ENCODE measurements around the gene TYR.
"Not testable (repeated sequence)": the region's sequence is repeated elsewhere in the genome, so short reads cannot be mapped to it uniquely, and the experiment has no call there.

The TYR gene

GRCh38 chr11:89177691-89178231 lies at the start of gene TYR:
Gene TYR, plus strand, starts transcription at chr11:89177875. Its CDS starts 79 bp downstream, at chr11:89177954.
- no peak for DNase-seq (ENCODE audit: low spot score)

GRCh38 chr11:89136606-89137005 lies 41.1 kb upstream of the TYR start:
- no peak for DNase-seq (ENCODE audit: low spot score)

GRCh38 chr11:89147229-89147628 lies 30.4 kb upstream of the TYR start:
- DNase-seq (ENCODE audit: low spot score), result no peak

- DNase-seq (ENCODE audit: low spot score), result no peak
Measured at GRCh38 chr11:89159974-89160373, 17.7 kb upstream of the TYR start.

GRCh38 chr11:89161949-89162348 lies 15.7 kb upstream of the TYR start:
- DNase-seq (ENCODE audit: low spot score), result no peak

- no peak for DNase-seq (ENCODE audit: low spot score)
Measured at GRCh38 chr11:89163686-89164085, 14.0 kb upstream of the TYR start.

- no peak for DNase-seq (ENCODE audit: low spot score)
Measured at GRCh38 chr11:89168396-89168795, 9.3 kb upstream of the TYR start.

GRCh38 chr11:89175796-89176195 lies 1.9 kb upstream of the TYR start:
- peak; percentile 7 for DNase-seq (ENCODE audit: low spot score)

GRCh38 chr11:89176938-89177337 lies 737 bp upstream of the TYR start:
- DNase-seq (ENCODE audit: low spot score), result no peak

- no peak for DNase-seq (ENCODE audit: low spot score)
Measured at GRCh38 chr11:89181111-89181510, 3.4 kb downstream of the TYR start.

GRCh38 chr11:89182773-89183518 lies 5.3 kb downstream of the TYR start:
- peak; percentile 15 for DNase-seq (ENCODE audit: low spot score)

- DNase-seq (ENCODE audit: low spot score), result peak; percentile 56
Measured at GRCh38 chr11:89184021-89184420, 6.3 kb downstream of the TYR start.

GRCh38 chr11:89189776-89190175 lies 12.1 kb downstream of the TYR start:
- DNase-seq (ENCODE audit: low spot score), result no peak

- no peak for DNase-seq (ENCODE audit: low spot score)
Measured at GRCh38 chr11:89201138-89201537, 23.5 kb downstream of the TYR start.

GRCh38 chr11:89203814-89204213 lies 26.1 kb downstream of the TYR start:
- DNase-seq (ENCODE audit: low spot score), result no peak

GRCh38 chr11:89205378-89205777 lies 27.7 kb downstream of the TYR start:
- DNase-seq (ENCODE audit: low spot score), result no peak

GRCh38 chr11:89220684-89221339 lies 43.1 kb downstream of the TYR start:
- DNase-seq (ENCODE audit: low spot score), result no peak

- DNase-seq (ENCODE audit: low spot score), result no peak
Measured at GRCh38 chr11:89235083-89235482, 57.4 kb downstream of the TYR start.

GRCh38 chr11:89235976-89236375 lies 58.3 kb downstream of the TYR start:
- DNase-seq (ENCODE audit: low spot score), result no peak

GRCh38 chr11:89247007-89247406 lies 69.3 kb downstream of the TYR start:
- DNase-seq (ENCODE audit: low spot score), result not testable (repeated sequence)

GRCh38 chr11:89249196-89249595 lies 71.5 kb downstream of the TYR start:
- DNase-seq (ENCODE audit: low spot score), result no peak

GRCh38 chr11:89261483-89261882 lies 83.8 kb downstream of the TYR start:
- DNase-seq (ENCODE audit: low spot score), result not testable (repeated sequence)

- DNase-seq (ENCODE audit: low spot score), result no peak
Measured at GRCh38 chr11:89267660-89268302, 90.1 kb downstream of the TYR start.

Data from GM03348 (cell line).